Endothelial cell of umbilical vein (primary cell): ENCODE data around the gene DMXL2. TPM values are rescaled to one million over a fixed set of nuclear protein-coding genes. Genes with fewer than 3 reads are reported as not detected.
"Not testable (repeated sequence)": the region's sequence is repeated elsewhere in the genome, so short reads cannot be mapped to it uniquely, and the experiment has no call there.

Experiments
- BruUV-seq: library from RNA; stranded (reverse); fragments of 400-500 nt; replicated peaks from 2 replicates; lab custom pipeline; 2021; lab: Mats Ljungman, UMichigan
- CTCF ChIA-PET: fragments of 300-600, 350-600 bp; sonication (Branson Sonifier 250); formaldehyde crosslinking; loops from one replicate; lab custom pipeline; 2021; ENCODE audit warnings: antibody characterized with exemption, inconsistent platforms; lab: Charles Lee
- POLR2A ChIA-PET: fragments of 300-600, 350-600 bp; sonication (Branson Sonifier 250); formaldehyde crosslinking; loops from one replicate; lab custom pipeline; 2021; ENCODE audit warnings: antibody characterized with exemption, inconsistent platforms; lab: Charles Lee
- DNase-seq: peaks from one replicate; pipeline ENCODE4 v3.0.0-alpha.2; 2011; ENCODE audit warnings: low read depth, low spot score
- FAIRE-seq: peaks from 2 replicates; lab custom pipeline; 2011; peaks lifted over from hg19 to GRCh38; lab: Jason Lieb, UNC
- H2AFZ ChIP-seq: 2 replicates; pipeline ENCODE4 v1.6.0; 2012; ENCODE audit warnings: low read depth, low read length, control low read depth, inconsistent platforms
- H3K27ac ChIP-seq: 2 replicates; pipeline ENCODE4 v1.5.1; 2011; ENCODE audit warnings: low read depth, mild to moderate bottlenecking, control low read depth, low read length, moderate library complexity; ENCODE audit not compliant: insufficient read depth
- H3K27me3 ChIP-seq, 2 experiments: 2 replicates each; pipeline versions ENCODE4 v1.6.0 to v1.6.1; 2011; ENCODE audit warnings: low read length in 2 of 2, mixed read lengths in 1 of 2; ENCODE audit not compliant: control insufficient read depth in 2 of 2, insufficient read depth in 2 of 2
- H3K36me3 ChIP-seq, 2 experiments: 2 replicates in 1 of 2; 3 replicates in 1 of 2; pipeline ENCODE4 v1.5.1; 2011; ENCODE audit warnings: low read length in 2 of 2, mild to moderate bottlenecking in 1 of 2, moderate library complexity in 1 of 2; ENCODE audit not compliant: control insufficient read depth in 2 of 2, insufficient read depth in 2 of 2; ENCODE audit errors: extremely low read depth in 1 of 2
- H3K4me1 ChIP-seq: 3 replicates; pipeline ENCODE4 v1.5.1; 2011; ENCODE audit warnings: mild to moderate bottlenecking, low read length; ENCODE audit not compliant: control insufficient read depth, insufficient read depth; ENCODE audit errors: extremely low read depth
- H3K4me2 ChIP-seq: 2 replicates; pipeline ENCODE4 v1.6.1; 2011; ENCODE audit warnings: low read length, control low read depth, mixed read lengths; ENCODE audit not compliant: insufficient read depth
- H3K4me3 ChIP-seq, 3 experiments: fragments of 200-600 bp in 1 of 3; sonication (generic), shearing (Covaris generic) in 1 of 3; replicated peaks in 1 of 3; 2 replicates each; pipeline ENCODE4 v1.5.1; 2011 to 2016; ENCODE audit warnings: control low read depth in 3 of 3, low read length in 3 of 3, mild to moderate bottlenecking in 2 of 3, inconsistent platforms in 1 of 3, low read depth in 1 of 3, moderate library complexity in 1 of 3; ENCODE audit not compliant: insufficient read depth in 1 of 3
- H3K79me2 ChIP-seq: 2 replicates; pipeline ENCODE4 v1.6.0; 2012; ENCODE audit warnings: low read length, inconsistent platforms; ENCODE audit not compliant: control insufficient read depth, insufficient read depth
- H3K9ac ChIP-seq: replicated peaks from 2 replicates; pipeline ENCODE3; 2011; ENCODE audit warnings: low read length, control low read depth; ENCODE audit not compliant: insufficient read depth; ENCODE audit errors: extremely low read depth
- H3K9me1 ChIP-seq: replicated peaks from 3 replicates; pipeline ENCODE4 v1.6.0; 2011; ENCODE audit warnings: mild to moderate bottlenecking, low read length; ENCODE audit not compliant: control insufficient read depth, insufficient read depth; ENCODE audit errors: extremely low read depth
- H3K9me3 ChIP-seq: replicated peaks from 2 replicates; pipeline ENCODE4 v1.5.1; 2012; ENCODE audit warnings: low read length, inconsistent platforms; ENCODE audit not compliant: control insufficient read depth, insufficient read depth
- H4K20me1 ChIP-seq: replicated peaks from 2 replicates; pipeline ENCODE3; 2011; ENCODE audit warnings: mild to moderate bottlenecking, low read length; ENCODE audit not compliant: control insufficient read depth, insufficient read depth; ENCODE audit errors: extremely low read depth
- EZH2 ChIP-seq: IDR thresholded peaks from 2 replicates; pipeline ENCODE4 v1.6.1; 2012; ENCODE audit warnings: borderline replicate concordance, low read depth, mild to moderate bottlenecking, moderate library complexity, low read length, inconsistent platforms; ENCODE audit not compliant: severe bottlenecking
- GATA2 ChIP-seq: IDR thresholded peaks from 2 replicates; pipeline ENCODE4 v1.7.0; 2011; ENCODE audit warnings: low read depth, mild to moderate bottlenecking, moderate library complexity, mixed read lengths, low read length; ENCODE audit not compliant: insufficient read length, insufficient read depth
- JUN ChIP-seq: IDR thresholded peaks from 2 replicates; pipeline ENCODE4 v1.6.1; 2011; ENCODE audit warnings: borderline replicate concordance, low read depth; ENCODE audit not compliant: insufficient read length, insufficient read depth
- POLR2A ChIP-seq: IDR thresholded peaks from 2 replicates; pipeline ENCODE4 v1.6.1; 2012; ENCODE audit warnings: low read depth, mild to moderate bottlenecking, control low read depth, low read length
- dilution Hi-C: fragments of 300-500 bp; cut with MboI; formaldehyde crosslinking; loops from one replicate; pipeline ENCODE4 v1.15.0; 2019; ENCODE audit warnings: low sequenced_read_pairs; ENCODE audit not compliant: extremely low pct_ligation_motif_present
- intact Hi-C: fragments of 100-400 bp; cut with micrococcal nuclease; formaldehyde crosslinking; loops from one replicate; pipeline ENCODE4 v1.10.0; 2022
- polyA plus RNA-seq, 4 experiments: library from polyadenylated mRNA; depleted of rRNA in 3 of 4; stranded (reverse) in 3 of 4; unstranded in 1 of 4; fragments of >200 nt; gene quantifications; 2 replicates each; pipeline versions ENCODE4 v1.2.1 to v1.2.3, GENCODE V29; 2011 to 2012; ENCODE audit warnings: missing spikeins in 1 of 4
- total RNA-seq: library from RNA; stranded (reverse); gene quantifications from 2 replicates; pipeline ENCODE4 v1.2.3, GENCODE V29; 2021

DMXL2 gene
- total and polyA plus RNA-seq, 2 donors (not counting 3 experiments of a cell fraction or from before 2014, with no cell fraction given) = 6.3 to 10.8 TPM

DNA sequence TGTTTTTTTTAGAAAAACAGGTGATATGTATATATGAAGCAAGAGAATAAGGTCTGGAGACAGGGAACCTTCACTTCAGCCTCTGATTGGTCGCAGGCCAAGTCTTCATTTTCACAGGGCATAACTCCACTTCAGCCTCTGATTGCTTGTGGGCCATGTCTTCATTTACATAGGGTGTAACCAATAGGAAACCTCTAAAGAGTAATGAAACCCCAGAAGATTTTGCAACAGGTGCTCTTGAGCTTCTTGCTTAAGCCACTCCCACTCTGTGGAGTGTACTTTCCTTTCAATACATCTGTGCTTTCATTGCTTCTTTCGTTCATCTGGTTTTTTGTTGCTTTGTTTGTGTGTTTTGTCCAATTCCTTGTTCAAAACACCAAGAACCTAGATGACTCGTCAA lies 36.1 kb upstream of the DMXL2 start:
- ChIA-PET CTCF (interaction anchor here (2.3 to 5.4 kb wide), 3 partner anchors 8 to 118 kb away, joined by 5 to 45 read pairs (median 7); no protein-coding TSS in a partner anchor), POLR2A (no interaction called here)
- H3K4me1 ChIP-seq = no peaks in the 10 kb centered on the region
- no peaks in the 10 kb centered on the region for H4K20me1 ChIP-seq
- no peak overlapping the region for H2AFZ ChIP-seq
- intact Hi-C loops (loop anchor here (10.0 kb wide), 1 partner anchor 416 kb away; no protein-coding TSS in a partner anchor), dilution Hi-C loops (no loop called here)
- FAIRE-seq (no peak), DNase-seq (no peak)
- no peak overlapping the region for H3K27ac ChIP-seq
- H3K9me1 ChIP-seq = no peaks in the 10 kb centered on the region
- no peak for TF ChIP-seq JUN
- no peak for TF ChIP-seq POLR2A
- no peak for TF ChIP-seq GATA2
- TF ChIP-seq EZH2 = no peak
- no TSS peak for BruUV-seq
- H3K9ac ChIP-seq = no peak overlapping the region
- H3K36me3 ChIP-seq = no peaks in the 10 kb centered on the region
- H3K27me3 ChIP-seq = peaks cover 2 to 4% of the 10 kb centered on the region in 2 experiments
- no peak overlapping the region for H3K4me3 ChIP-seq
- H3K4me2 ChIP-seq = no peak overlapping the region
- no peaks in the 10 kb centered on the region for H3K79me2 ChIP-seq
- no peaks in the 10 kb centered on the region for H3K9me3 ChIP-seq

DNA sequence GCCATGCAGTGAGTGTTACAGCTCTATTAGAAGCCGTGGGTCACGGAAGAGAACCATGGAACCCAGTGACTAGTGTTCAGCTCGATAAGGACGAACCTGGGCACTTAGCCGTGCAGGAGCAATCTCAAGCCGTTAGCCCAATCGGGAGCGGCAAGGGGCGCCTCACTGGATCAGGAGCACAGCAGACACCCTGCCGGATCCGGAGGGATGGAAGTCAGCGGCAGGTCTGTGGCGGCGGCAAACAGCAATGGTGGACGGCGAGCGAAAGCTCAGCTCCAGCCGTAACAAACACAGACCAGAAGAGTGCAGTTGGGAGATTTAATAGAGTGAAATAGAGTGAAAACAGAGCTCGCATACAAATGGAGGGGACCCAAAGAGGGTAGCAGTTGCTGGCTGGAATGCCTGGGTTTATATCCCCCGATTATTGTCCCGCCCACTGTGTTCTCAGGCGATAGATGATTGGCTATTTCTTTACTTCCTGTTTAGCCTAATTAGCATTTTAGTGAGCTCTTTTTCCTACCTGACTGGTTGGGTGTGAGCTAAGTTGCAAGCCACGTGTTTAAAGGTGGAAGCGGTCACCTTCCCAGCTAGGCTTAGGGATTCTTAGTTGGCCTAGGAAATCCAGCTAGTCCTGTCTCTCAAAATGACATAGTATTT lies 33.0 kb upstream of the DMXL2 start:
- H3K27ac ChIP-seq, H3K4me3 ChIP-seq, H3K9me1 ChIP-seq, H3K4me1 ChIP-seq, BruUV-seq, H3K4me2 ChIP-seq, H2AFZ ChIP-seq, H3K27me3 ChIP-seq, H3K9ac ChIP-seq, H3K79me2 ChIP-seq, H3K9me3 ChIP-seq, DNase-seq, H3K36me3 ChIP-seq, H4K20me1 ChIP-seq, dilution Hi-C loops, FAIRE-seq, POLR2A ChIA-PET: not testable (repeated sequence)
- intact Hi-C loops = loop anchor here (10.0 kb wide), 1 partner anchor 419 kb away; no protein-coding TSS in a partner anchor
- CTCF ChIA-PET = interaction anchor here (5.4 kb wide), 1 partner anchor 121 kb away, joined by 45 read pairs; no protein-coding TSS in a partner anchor
